ENCODE measurements around the gene TSPAN7. TPM values are rescaled to one million over a fixed set of nuclear protein-coding genes. Genes with fewer than 3 reads are reported as not detected.

Gene TSPAN7
- total RNA-seq, 1 experiment from 2014 or later, result 1.7 TPM

DNA sequence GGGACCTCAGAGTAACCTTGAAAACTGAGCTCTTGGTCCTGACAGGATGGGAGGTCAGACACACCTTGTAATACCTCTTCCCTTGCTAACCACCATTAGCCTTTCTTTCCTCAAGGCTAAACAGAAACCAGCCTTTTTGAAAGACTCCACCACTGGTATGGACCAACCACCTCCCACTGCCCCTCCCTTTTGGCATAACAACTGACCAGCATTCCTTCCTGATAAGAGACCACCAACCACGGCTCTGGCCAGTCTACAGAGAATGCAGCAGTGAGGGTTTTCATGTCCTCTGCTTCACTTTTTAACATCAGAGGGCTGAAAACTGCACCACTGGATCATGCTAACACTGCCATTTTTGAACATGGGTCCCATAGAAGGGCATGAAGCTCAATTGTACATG, 139.7 kb downstream of the TSPAN7 start:
- TF ChIP-seq, protein P1, sequence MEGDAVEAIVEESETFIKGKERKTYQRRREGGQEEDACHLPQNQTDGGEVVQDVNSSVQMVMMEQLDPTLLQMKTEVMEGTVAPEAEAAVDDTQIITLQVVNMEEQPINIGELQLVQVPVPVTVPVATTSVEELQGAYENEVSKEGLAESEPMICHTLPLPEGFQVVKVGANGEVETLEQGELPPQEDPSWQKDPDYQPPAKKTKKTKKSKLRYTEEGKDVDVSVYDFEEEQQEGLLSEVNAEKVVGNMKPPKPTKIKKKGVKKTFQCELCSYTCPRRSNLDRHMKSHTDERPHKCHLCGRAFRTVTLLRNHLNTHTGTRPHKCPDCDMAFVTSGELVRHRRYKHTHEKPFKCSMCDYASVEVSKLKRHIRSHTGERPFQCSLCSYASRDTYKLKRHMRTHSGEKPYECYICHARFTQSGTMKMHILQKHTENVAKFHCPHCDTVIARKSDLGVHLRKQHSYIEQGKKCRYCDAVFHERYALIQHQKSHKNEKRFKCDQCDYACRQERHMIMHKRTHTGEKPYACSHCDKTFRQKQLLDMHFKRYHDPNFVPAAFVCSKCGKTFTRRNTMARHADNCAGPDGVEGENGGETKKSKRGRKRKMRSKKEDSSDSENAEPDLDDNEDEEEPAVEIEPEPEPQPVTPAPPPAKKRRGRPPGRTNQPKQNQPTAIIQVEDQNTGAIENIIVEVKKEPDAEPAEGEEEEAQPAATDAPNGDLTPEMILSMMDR (IDR thresholded peaks at IDR 0.05; ENCODE audit: insufficient read depth in 1 of 2, low read depth in 1 of 2, low read length in 1 of 2, severe bottlenecking in 1 of 2, unreplicated experiment in 1 of 2), result no peak
- H3K27ac Mint-ChIP-seq (ENCODE audit: unreplicated experiment), result no peak overlapping the region
- H3K27me3 ChIP-seq (replicated peaks; ENCODE audit: control insufficient read depth, insufficient read depth, low read length), result no peaks in the 10 kb centered on the region
- POLR2A ChIA-PET, result no interaction called here
- no TSS peak for BruUV-seq (replicated peaks)
- H3K36me3 Mint-ChIP-seq (ENCODE audit: insufficient read depth, unreplicated experiment), result no peaks in the 10 kb centered on the region
- CTCF ChIA-PET, result no interaction called here
- no peaks in the 10 kb centered on the region for H3K9me3 ChIP-seq
- intact Hi-C loops (cut with micrococcal nuclease; ENCODE audit: unreplicated experiment), result no loop called here
- no peak for DNase-seq
- no peaks in the 10 kb centered on the region for H3K4me1 ChIP-seq
- no peak overlapping the region for H3K4me3 ChIP-seq (ENCODE audit: low read depth, low read length)
- H3K9me3 Mint-ChIP-seq (ENCODE audit: unreplicated experiment), result no peaks in the 10 kb centered on the region
- no peaks in the 10 kb centered on the region for H3K27me3 Mint-ChIP-seq (ENCODE audit: insufficient read depth, unreplicated experiment)
- H3K4me3 Mint-ChIP-seq (ENCODE audit: unreplicated experiment), result no peak overlapping the region
- no peaks in the 10 kb centered on the region for H3K4me1 Mint-ChIP-seq (ENCODE audit: low read depth, unreplicated experiment)
- H3K36me3 ChIP-seq (ENCODE audit: control insufficient read depth, insufficient read depth, low read length), result no peaks in the 10 kb centered on the region

DNA sequence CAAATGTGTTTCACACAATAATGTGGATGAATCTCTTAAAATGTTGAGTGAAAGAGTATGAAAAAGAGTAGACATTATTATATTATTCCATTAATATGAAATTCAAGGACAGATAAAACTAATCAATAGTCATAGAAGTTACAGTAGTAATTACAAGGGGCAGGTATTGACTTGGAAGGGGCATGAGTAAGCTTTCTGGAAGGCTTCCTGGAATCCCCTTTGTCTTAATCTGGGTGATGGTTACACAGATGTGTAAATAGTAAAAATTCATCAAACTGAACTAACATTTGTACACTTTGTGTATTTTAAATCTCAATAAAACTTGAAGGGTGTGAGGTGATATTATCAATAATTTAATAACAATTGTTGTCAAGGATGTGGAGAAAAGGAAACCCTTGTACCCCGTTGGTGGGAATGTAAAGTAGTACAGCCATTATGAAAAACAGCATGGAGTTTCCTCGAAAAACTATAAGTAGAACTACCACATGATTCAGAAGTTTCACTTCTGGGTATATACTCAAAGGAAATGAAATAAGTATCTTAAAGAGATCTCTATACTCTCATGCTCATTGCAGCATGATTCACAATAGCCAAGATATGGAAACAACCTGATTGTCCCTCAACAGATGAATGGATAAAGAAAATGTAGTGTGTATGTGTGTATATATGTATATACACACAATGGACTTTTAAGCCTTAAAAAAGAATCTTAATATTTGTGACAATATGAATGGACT, 143.0 kb downstream of the TSPAN7 start:
- Histone ChIP-seq H3K4me3 (ENCODE audit: low read depth, low read length) (no peak overlapping the region), H3K9me3 (no peaks in the 10 kb centered on the region), H3K4me1 (no peaks in the 10 kb centered on the region), H3K36me3 (ENCODE audit: control insufficient read depth, insufficient read depth, low read length) (no peaks in the 10 kb centered on the region), H3K27me3 (replicated peaks; ENCODE audit: control insufficient read depth, insufficient read depth, low read length) (no peaks in the 10 kb centered on the region)
- Mint-ChIP-seq H3K27me3 (ENCODE audit: insufficient read depth, unreplicated experiment) (peaks cover 3% of the 10 kb centered on the region), H3K9me3 (ENCODE audit: unreplicated experiment) (no peaks in the 10 kb centered on the region), H3K27ac (ENCODE audit: unreplicated experiment) (no peak overlapping the region), H3K36me3 (ENCODE audit: insufficient read depth, unreplicated experiment) (no peaks in the 10 kb centered on the region), H3K4me3 (ENCODE audit: unreplicated experiment) (no peak overlapping the region), H3K4me1 (ENCODE audit: low read depth, unreplicated experiment) (no peaks in the 10 kb centered on the region)
- TF ChIP-seq, protein P1 (IDR thresholded peaks at IDR 0.05; ENCODE audit: insufficient read depth in 1 of 2, low read depth in 1 of 2, low read length in 1 of 2, severe bottlenecking in 1 of 2, unreplicated experiment in 1 of 2), result no peak
- BruUV-seq (replicated peaks), result no TSS peak
- ChIA-PET CTCF (interaction anchor here (0.6 kb wide), 1 partner anchor 805 kb away, joined by 5 read pairs; no protein-coding TSS in a partner anchor), POLR2A (no interaction called here)
- no peak for DNase-seq
- intact Hi-C loops (cut with micrococcal nuclease; ENCODE audit: unreplicated experiment), result no loop called here

DNA sequence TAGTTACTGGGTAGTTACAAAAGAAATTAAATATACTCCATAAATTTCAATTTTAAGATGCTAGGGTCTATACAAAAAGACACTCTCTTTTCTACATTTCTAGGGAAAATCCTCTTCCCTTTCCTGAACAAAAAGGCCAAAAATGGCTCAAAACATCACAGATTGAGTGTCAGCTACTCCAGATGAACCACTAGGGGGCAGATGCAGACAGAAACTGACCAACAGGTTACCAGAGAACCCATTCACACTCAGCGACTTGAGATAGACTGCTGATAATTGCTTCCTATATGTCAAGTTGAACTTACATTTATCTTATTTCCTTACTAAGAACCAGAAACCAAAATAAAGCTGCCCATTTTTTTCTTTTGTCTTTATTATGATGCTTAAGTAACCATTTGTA, 156.5 kb downstream of the TSPAN7 start:
- H3K4me3 ChIP-seq (ENCODE audit: low read depth, low read length), result no peak overlapping the region
- Mint-ChIP-seq H3K27ac (ENCODE audit: unreplicated experiment) (no peak overlapping the region), H3K27me3 (ENCODE audit: insufficient read depth, unreplicated experiment) (peaks cover 8% of the 10 kb centered on the region), H3K36me3 (ENCODE audit: insufficient read depth, unreplicated experiment) (no peaks in the 10 kb centered on the region), H3K4me3 (ENCODE audit: unreplicated experiment) (no peak overlapping the region), H3K9me3 (ENCODE audit: unreplicated experiment) (no peaks in the 10 kb centered on the region), H3K4me1 (ENCODE audit: low read depth, unreplicated experiment) (no peaks in the 10 kb centered on the region)
- H3K9me3 ChIP-seq, result no peaks in the 10 kb centered on the region
- ChIA-PET POLR2A (no interaction called here), CTCF (no interaction called here)
- no TSS peak for BruUV-seq (replicated peaks)
- H3K27me3 ChIP-seq (replicated peaks; ENCODE audit: control insufficient read depth, insufficient read depth, low read length), result no peaks in the 10 kb centered on the region
- intact Hi-C loops (cut with micrococcal nuclease; ENCODE audit: unreplicated experiment), result no loop called here
- H3K4me1 ChIP-seq, result no peaks in the 10 kb centered on the region
- peak in 1 of 2 experiments; percentile 5 for DNase-seq
- H3K36me3 ChIP-seq (ENCODE audit: control insufficient read depth, insufficient read depth, low read length), result no peaks in the 10 kb centered on the region
- TF ChIP-seq, protein P1 (IDR thresholded peaks at IDR 0.05; ENCODE audit: insufficient read depth in 1 of 2, low read depth in 1 of 2, low read length in 1 of 2, severe bottlenecking in 1 of 2, unreplicated experiment in 1 of 2), result peak; percentile 12 to 17

All from Caco-2 (cell line).